GM19023 (cell line): ENCODE measurements around the gene USP36.
"Not testable (repeated sequence)": the region's sequence is repeated elsewhere in the genome, so short reads cannot be mapped to it uniquely, and the experiment has no call there.

ENCODE experiments used
- ATAC-seq: cut with Tn5 transposase; IDR thresholded peaks from one replicate; pipeline ENCODE4 v1.9.1; 2021; ENCODE audit warnings: mild to moderate bottlenecking, moderate library complexity; ENCODE audit not compliant: unreplicated experiment

Gene USP36

GRCh38 chr17:78840780-78841611 is at the start of gene USP36:
Gene USP36 (minus strand): TSS chr17:78840814. CDS start chr17:78836363, 4,451 bp downstream.
- peak; percentile 85 for ATAC-seq

- not testable (repeated sequence) for ATAC-seq
These were observed 49.5 kb upstream of the USP36 start for GRCh38 chr17:78890096-78890495.

- ATAC-seq: no peak
These were observed 48.9 kb upstream of the USP36 start for GRCh38 chr17:78889531-78889930.

GRCh38 chr17:78888941-78889518 is 48.4 kb upstream of the USP36 start:
- ATAC-seq: no peak

GRCh38 chr17:78886954-78887353 is 46.3 kb upstream of the USP36 start:
- ATAC-seq: no peak

GRCh38 chr17:78885956-78886355 is 45.3 kb upstream of the USP36 start:
- no peak for ATAC-seq

GRCh38 chr17:78884876-78885667 is 44.5 kb upstream of the USP36 start:
- no peak for ATAC-seq

- ATAC-seq: no peak
These were observed 43.7 kb upstream of the USP36 start for GRCh38 chr17:78884148-78884825.

- no peak for ATAC-seq
These were observed 43.0 kb upstream of the USP36 start for GRCh38 chr17:78883533-78884131.

- no peak for ATAC-seq
These were observed 42.5 kb upstream of the USP36 start for GRCh38 chr17:78883089-78883532.

- ATAC-seq: no peak
These were observed 42.0 kb upstream of the USP36 start for GRCh38 chr17:78882540-78883088.

- no peak for ATAC-seq
These were observed 39.1 kb upstream of the USP36 start for GRCh38 chr17:78879635-78880186.

GRCh38 chr17:78878871-78879527 is 38.4 kb upstream of the USP36 start:
- no peak for ATAC-seq

GRCh38 chr17:78878261-78878660 is 37.6 kb upstream of the USP36 start:
- ATAC-seq: no peak

- ATAC-seq: not testable (repeated sequence)
These were observed 36.4 kb upstream of the USP36 start for GRCh38 chr17:78876954-78877517.

GRCh38 chr17:78876094-78876597 is 35.5 kb upstream of the USP36 start:
- no peak for ATAC-seq

- ATAC-seq: no peak
These were observed 34.9 kb upstream of the USP36 start for GRCh38 chr17:78875363-78876093.
